Progenitor cell of endocrine pancreas (in vitro differentiated cells): ENCODE results near the gene RRP12. TPM values are rescaled to one million over a fixed set of nuclear protein-coding genes. Genes with fewer than 3 reads are reported as not detected.

ENCODE experiments used
- DNase-seq: peaks from one replicate; pipeline ENCODE4 v3.0.0; 2021; ENCODE audit warnings: low spot score; ENCODE audit not compliant: unreplicated experiment
- H3K27ac Mint-ChIP-seq: 2 replicates; pipeline ENCODE4 v1.8.0; 2021; ENCODE audit warnings: mild to moderate bottlenecking, moderate library complexity, mixed read lengths
- H3K27me3 Mint-ChIP-seq: 2 replicates; pipeline ENCODE4 v1.8.0; 2021; ENCODE audit warnings: mixed read lengths
- H3K36me3 Mint-ChIP-seq: 2 replicates; pipeline ENCODE4 v1.8.0; 2022; ENCODE audit warnings: mixed read lengths; ENCODE audit not compliant: insufficient read depth
- H3K4me1 Mint-ChIP-seq: 2 replicates; pipeline ENCODE4 v1.8.0; 2021; ENCODE audit warnings: low read depth, mixed read lengths
- H3K4me3 Mint-ChIP-seq: 2 replicates; pipeline ENCODE4 v1.8.0; 2021; ENCODE audit warnings: low read depth, mild to moderate bottlenecking, moderate library complexity, mixed read lengths
- H3K9me3 Mint-ChIP-seq: 2 replicates; pipeline ENCODE4 v1.8.0; 2021; ENCODE audit warnings: low read depth, mixed read lengths
- total RNA-seq: library from RNA; stranded (reverse); gene quantifications from 2 replicates; pipeline ENCODE4 v1.2.1, GENCODE V29; 2021
- TF ChIP-seq, protein P1 (sequence below): fragments of 200-600 bp; sonication (generic); IDR thresholded peaks from one replicate; pipeline ENCODE4 v1.5.0; 2021; ENCODE audit warnings: antibody characterized with exemption, mild to moderate bottlenecking; ENCODE audit not compliant: unreplicated experiment

The RRP12 gene
- total RNA-seq, 1 donor from 2014 or later: 33.5 TPM

DNA sequence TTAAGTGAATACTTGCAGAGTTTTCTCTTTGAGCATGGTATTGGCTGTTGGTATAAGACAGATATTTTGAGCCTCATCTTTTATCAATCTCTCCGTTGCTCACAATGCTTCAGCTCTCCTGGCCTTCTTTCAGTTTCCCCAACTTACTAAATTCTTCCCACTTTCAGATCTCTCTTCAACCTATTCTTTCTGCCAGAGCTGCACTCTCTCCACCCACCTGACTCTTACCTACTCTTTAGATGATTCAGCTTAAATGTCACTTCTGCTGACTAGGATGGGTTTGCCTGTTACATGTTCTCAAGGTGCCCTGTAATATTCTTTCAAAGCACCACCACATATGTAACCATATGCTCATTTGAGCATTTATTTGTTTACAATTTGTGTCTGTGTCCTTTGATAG is 43.1 kb upstream of the RRP12 start:
- TF ChIP-seq, protein P1, sequence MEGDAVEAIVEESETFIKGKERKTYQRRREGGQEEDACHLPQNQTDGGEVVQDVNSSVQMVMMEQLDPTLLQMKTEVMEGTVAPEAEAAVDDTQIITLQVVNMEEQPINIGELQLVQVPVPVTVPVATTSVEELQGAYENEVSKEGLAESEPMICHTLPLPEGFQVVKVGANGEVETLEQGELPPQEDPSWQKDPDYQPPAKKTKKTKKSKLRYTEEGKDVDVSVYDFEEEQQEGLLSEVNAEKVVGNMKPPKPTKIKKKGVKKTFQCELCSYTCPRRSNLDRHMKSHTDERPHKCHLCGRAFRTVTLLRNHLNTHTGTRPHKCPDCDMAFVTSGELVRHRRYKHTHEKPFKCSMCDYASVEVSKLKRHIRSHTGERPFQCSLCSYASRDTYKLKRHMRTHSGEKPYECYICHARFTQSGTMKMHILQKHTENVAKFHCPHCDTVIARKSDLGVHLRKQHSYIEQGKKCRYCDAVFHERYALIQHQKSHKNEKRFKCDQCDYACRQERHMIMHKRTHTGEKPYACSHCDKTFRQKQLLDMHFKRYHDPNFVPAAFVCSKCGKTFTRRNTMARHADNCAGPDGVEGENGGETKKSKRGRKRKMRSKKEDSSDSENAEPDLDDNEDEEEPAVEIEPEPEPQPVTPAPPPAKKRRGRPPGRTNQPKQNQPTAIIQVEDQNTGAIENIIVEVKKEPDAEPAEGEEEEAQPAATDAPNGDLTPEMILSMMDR: no peak
- peaks cover 12% of the 10 kb centered on the region for H3K36me3 Mint-ChIP-seq
- H3K27ac Mint-ChIP-seq: no peak overlapping the region
- H3K4me1 Mint-ChIP-seq: peaks cover 29% of the 10 kb centered on the region
- DNase-seq: no peak
- peak overlapping the region; percentile 15 for H3K4me3 Mint-ChIP-seq
- H3K9me3 Mint-ChIP-seq: no peaks in the 10 kb centered on the region
- H3K27me3 Mint-ChIP-seq: no peaks in the 10 kb centered on the region

DNA sequence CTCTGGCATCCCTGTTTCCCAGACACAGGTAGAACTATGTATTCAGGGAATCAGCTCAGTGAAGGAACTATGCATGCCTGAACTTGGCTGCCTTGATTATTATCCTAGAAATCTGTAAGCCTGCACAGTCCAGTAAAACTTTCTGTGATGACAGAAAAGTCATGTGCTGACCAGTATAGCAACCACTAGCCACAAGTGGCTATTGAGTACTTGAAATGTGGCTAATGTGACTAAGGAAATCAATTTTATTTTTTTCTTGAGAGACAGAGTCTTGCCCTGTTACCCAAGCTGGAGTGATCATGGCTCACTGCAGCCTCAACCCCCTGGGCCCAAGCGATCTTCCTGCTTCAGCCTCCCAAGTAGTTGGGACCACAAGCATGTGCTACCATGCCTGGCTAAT is 41.1 kb upstream of the RRP12 start:
- H3K4me1 Mint-ChIP-seq: peaks cover 19% of the 10 kb centered on the region
- H3K9me3 Mint-ChIP-seq: no peaks in the 10 kb centered on the region
- no peak overlapping the region for H3K4me3 Mint-ChIP-seq
- no peaks in the 10 kb centered on the region for H3K27me3 Mint-ChIP-seq
- H3K27ac Mint-ChIP-seq: no peak overlapping the region
- TF ChIP-seq, protein P1: no peak
- H3K36me3 Mint-ChIP-seq: peaks cover 12% of the 10 kb centered on the region
- no peak for DNase-seq

GRCh38 chr10:97435211-97435610 is 34.1 kb upstream of the RRP12 start:
- no peak for DNase-seq
- Mint-ChIP-seq H3K27ac (no peak overlapping the region), H3K4me3 (no peak overlapping the region), H3K9me3 (no peaks in the 10 kb centered on the region), H3K27me3 (no peaks in the 10 kb centered on the region), H3K4me1 (no peaks in the 10 kb centered on the region), H3K36me3 (peaks cover 16% of the 10 kb centered on the region)
- TF ChIP-seq, protein P1: no peak

DNA sequence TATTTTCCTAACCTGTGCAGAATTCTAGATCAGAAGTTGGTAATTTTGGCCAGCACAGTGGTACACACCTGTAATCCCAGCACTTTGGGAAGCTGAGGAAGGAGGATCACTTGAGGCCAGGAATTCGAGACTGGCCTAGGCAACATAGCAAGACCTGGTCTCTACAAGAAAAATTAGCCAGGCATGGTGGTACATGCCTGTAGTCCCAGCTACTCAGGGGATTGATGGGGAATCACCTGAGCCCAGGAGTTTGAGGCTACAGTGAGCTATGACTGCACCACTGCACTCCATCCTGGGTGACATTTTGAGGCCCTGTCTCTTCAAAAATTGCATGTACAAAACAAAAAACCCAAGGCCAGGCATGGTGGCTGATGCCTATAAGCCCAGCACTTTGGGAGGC is 33.4 kb upstream of the RRP12 start:
- no peak for DNase-seq
- H3K36me3 Mint-ChIP-seq: peaks cover 15% of the 10 kb centered on the region
- TF ChIP-seq, protein P1: no peak
- no peaks in the 10 kb centered on the region for H3K9me3 Mint-ChIP-seq
- no peaks in the 10 kb centered on the region for H3K27me3 Mint-ChIP-seq
- H3K4me3 Mint-ChIP-seq: no peak overlapping the region
- no peaks in the 10 kb centered on the region for H3K4me1 Mint-ChIP-seq
- H3K27ac Mint-ChIP-seq: peak overlapping the region; percentile 62

DNA sequence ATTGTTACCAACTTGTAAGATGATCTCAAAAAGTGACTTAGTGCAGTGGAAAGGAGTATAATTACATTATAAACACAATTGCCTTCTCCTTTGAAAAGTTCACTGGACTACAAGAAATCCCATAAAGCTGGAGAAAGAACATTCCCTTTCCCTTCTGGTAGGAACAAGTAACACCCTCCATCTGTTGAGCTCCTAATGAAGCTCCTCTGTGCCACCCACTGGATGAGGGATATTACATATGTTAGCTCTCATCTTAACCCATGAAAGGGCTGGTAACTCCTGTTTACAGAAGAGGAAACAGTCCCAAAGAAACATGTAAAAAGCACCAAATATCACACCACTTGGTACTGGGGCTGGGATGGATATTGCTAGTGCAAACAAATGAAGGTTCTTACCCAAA is 32.9 kb upstream of the RRP12 start:
- Mint-ChIP-seq H3K27me3 (no peaks in the 10 kb centered on the region), H3K27ac (no peak overlapping the region), H3K4me3 (no peak overlapping the region), H3K4me1 (peaks cover 1% of the 10 kb centered on the region), H3K36me3 (peaks cover 16% of the 10 kb centered on the region), H3K9me3 (no peaks in the 10 kb centered on the region)
- DNase-seq: no peak
- TF ChIP-seq, protein P1: no peak
